Activated CD8-positive, alpha-beta memory T cell treated with anti-CD3 and anti-CD28 coated beads, Interleukin-2, amount 50 U/mL, for 24 hours (primary cell): ENCODE results near the gene KIR2DL3.
"Not testable (repeated sequence)": the region's sequence is repeated elsewhere in the genome, so short reads cannot be mapped to it uniquely, and the experiment has no call there.

Source experiments
- DNase-seq: peaks from one replicate; pipeline ENCODE4 v3.0.0-alpha.2; 2020; ENCODE audit errors: extremely low read depth

The KIR2DL3 gene

GRCh38 chr19:54741950-54742349, 3.6 kb downstream of the KIR2DL3 start:
- not testable (repeated sequence) for DNase-seq

- DNase-seq: not testable (repeated sequence)
These were observed 5.8 kb downstream of the KIR2DL3 start for GRCh38 chr19:54744080-54744479.

DNA sequence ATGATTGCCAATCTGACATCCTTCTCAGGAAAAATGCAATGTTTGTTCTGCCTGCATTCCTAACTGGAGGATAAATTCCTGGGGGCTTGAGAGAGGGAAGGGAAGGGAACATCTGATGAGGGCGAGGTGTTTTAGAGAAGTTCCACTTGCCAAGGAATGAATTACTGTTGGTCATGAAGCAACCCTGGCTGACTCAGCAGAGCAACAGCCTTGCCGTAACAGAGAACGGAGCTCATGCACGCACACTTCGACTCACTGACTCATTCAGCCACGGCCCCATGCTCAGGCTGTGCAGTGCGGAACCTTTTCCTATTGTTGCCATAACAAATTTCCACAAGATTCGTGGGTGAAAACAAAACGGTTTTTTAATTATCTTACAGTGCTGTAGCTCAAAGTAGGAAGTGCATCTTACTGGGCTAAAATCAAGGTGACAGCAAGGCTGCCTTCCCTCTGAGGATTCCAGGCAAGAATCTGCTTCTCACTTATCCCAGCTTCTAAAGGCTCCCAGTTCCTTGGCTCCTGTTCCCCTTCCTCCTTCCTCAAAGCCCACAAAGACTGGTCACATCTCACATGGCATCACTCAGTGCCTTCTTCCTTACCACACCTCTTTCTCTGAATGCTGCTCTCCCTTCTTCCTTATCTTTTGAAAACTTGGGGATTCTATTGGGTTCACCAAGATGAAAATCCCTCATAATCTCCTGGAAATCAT, 9.5 kb downstream of the KIR2DL3 start:
- DNase-seq: not testable (repeated sequence)

DNA sequence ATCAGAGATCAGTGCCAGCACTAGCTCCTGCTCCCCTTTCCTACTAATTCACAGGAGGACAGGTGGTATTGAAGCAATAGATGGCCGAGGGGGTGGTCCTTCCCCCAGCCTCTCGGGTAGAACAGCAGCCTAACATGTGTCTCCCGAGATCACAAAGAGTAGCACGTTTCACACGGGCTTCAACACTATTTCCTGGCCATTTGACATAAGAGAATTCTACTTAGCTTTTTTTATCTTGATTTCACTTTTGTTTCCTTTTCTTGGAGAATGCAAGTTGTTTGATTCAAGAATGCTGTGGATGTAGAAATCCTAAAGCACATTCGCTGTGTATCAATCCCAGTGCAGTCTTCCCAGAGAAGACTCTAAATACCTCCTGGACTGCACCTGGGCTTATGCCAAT, 12.0 kb downstream of the KIR2DL3 start:
- DNase-seq: not testable (repeated sequence)

DNA sequence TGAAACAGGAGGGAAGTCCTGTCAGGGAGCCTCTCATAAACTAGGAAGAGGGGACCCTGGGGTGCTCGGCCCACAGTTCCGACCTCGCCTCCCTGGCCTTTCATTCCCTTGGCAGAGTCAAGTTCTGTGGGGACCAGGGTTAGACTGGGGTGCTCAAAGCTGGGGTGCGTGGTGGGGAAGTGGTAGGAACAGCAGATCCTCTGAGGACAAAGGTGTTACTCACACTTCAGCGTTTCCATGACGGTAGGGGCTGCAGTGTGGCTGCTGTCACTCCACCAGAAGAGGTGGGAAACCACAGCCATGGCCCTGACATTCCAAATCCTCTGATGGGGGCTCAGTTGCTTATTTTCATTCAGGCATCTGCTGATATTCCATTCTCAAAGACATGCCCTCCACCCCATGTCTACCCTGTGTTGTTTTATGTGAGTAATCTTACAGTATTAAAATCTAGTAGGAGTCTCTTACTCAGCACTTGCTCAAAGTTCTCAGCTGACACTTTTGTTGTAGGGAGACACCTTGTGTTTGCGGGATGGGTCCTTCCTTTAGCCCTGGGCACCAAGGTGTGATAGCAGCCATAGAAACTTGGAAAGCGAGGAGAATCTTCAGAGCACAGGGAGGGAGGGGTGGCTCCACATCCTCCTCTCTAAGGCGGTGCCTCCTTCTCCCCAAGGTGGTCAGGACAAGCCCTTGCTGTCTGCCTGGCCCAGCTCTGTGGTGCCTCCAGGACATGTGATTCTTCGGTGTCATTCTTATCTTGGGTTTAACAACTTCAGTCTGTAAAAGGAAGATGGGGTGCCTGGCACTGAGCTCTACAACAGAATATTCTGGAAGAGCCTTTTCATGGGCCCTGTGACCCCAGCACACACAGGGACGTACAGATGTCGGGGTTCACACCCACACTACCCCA, 18.1 kb downstream of the KIR2DL3 start:
- not testable (repeated sequence) for DNase-seq

GRCh38 chr19:54758577-54758976, 20.3 kb downstream of the KIR2DL3 start:
- not testable (repeated sequence) for DNase-seq

DNA sequence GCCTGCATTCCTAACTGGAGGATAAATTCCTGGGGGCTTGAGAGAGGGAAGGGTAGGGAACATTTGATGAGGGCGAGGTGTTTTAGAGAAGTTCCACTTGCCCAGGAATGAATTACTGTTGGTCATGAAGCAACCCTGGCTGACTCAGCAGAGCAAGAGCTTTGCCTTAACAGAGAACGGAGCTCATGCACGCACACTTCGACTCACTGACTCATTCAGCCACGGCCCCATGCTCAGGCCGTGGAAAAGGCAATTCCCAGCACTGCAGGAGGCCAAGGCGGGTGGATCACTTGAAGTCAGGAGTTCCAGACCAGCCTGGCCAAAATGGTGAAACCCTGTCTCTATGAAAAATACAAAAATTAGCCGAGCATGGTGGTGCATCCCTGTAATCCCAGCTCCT, 25.9 kb downstream of the KIR2DL3 start:
- not testable (repeated sequence) for DNase-seq

GRCh38 chr19:54766464-54766863, 28.2 kb downstream of the KIR2DL3 start:
- DNase-seq: not testable (repeated sequence)

GRCh38 chr19:54769646-54770045, 31.3 kb downstream of the KIR2DL3 start, which contains the start of gene KIR2DL1:
Gene KIR2DL1 (plus strand): TSS chr19:54769793. CDS start chr19:54769851, 58 bp downstream.
- not testable (repeated sequence) for DNase-seq

- not testable (repeated sequence) for DNase-seq
These were observed 32.2 kb downstream of the KIR2DL3 start for GRCh38 chr19:54770511-54770910.

DNA sequence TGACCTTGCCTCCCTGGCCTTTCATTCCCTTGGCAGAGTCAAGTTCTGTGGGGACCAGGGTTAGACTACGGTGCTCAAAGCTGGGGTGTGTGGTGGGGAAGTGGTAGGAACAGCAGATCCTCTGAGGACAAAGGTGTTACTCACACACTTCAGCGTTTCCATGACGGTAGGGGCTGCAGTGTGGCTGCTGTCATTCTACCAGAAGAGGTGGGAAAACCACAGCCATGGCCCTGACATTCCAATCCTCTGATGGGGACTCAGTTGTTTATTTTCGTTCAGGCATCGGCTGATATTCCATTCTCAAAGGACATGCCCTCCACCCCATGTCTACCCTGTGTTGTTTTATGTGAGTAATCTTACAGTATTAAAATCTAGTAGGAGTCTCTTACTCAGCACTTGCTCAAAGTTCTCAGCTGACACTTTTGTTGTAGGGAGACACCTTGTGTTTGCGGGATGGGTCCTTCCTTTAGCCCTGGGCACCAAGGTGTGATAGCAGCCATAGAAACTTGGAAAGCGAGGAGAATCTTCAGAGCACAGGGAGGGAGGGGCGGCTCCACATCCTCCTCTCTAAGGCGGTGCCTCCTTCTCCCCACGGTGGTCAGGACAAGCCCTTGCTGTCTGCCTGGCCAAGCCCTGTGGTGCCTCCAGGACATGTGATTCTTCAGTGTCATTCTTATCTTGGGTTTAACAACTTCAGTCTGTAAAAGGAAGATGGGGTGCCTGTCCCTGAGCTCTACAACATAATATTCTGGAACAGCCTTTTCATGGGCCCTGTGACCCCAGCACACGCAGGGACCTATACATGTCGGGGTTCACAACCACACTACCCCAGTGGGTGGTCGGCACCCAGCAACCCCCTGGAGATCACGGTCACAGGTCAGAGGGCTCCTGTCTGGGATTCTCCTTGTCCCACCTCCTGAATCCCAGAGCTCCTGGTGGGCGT, 33.0 kb downstream of the KIR2DL3 start:
- DNase-seq: not testable (repeated sequence)

DNA sequence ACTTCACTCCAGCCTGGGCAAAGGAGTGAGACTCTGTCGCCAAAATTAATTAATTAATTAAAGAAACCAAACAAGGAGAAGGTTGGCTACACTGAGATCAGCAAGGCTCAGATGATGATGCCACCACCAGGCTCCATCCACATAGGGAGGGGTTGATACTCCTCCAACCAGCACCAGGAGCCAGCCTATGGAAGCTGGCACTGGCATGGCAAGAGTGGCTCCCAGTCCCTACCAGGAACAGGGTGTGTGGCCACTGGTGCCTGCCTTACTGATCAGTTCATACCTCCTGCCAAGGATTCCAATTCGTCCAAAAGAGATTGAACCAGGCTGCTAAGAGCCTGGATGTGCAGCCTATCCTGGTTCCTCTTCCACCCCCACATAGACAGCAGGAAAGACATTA, 34.4 kb downstream of the KIR2DL3 start:
- not testable (repeated sequence) for DNase-seq

DNA sequence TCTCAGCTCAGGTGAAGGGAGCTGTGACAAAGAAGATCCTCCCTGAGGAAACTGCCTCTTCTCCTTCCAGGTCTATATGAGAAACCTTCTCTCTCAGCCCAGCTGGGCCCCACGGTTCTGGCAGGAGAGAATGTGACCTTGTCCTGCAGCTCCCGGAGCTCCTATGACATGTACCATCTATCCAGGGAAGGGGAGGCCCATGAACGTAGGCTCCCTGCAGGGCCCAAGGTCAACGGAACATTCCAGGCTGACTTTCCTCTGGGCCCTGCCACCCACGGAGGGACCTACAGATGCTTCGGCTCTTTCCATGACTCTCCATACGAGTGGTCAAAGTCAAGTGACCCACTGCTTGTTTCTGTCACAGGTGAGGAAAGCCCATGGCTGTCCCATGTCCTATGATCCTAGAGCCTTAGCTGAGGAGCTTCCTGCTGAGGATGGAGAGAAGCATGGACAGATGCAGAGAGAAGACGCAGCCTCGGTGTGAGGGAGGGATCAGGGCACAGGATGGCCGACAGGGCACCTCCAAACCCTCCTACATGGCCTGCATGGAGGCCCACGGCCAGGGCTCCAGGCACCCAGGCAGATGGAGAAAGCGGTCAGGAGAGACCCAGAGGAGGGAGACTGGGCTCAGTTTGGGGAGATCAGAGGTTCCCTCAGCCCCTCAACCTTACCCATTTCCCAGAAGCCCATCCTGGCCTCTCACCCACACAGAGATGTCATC, 36.9 kb downstream of the KIR2DL3 start:
- DNase-seq: not testable (repeated sequence)

DNA sequence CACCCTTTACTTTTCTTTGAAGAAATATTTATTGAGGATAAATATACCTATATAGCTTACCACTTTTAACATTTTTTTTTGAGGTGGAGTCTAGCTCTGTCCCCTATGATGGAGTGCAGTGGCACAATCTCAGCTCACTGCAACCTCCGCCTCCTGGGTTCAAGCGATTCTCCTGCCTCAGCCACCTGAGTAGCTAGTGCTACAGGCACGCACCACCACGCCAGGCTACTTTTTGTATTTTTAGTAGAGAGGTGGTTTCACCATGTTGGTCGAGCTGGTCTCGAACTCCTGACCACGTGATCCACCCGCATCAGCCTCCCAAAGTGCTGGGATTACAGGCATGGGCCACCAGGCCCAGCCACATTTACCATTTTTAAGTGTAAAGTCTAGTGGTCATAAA, 37.5 kb downstream of the KIR2DL3 start:
- not testable (repeated sequence) for DNase-seq

GRCh38 chr19:54777851-54778250, 39.5 kb downstream of the KIR2DL3 start:
- not testable (repeated sequence) for DNase-seq

DNA sequence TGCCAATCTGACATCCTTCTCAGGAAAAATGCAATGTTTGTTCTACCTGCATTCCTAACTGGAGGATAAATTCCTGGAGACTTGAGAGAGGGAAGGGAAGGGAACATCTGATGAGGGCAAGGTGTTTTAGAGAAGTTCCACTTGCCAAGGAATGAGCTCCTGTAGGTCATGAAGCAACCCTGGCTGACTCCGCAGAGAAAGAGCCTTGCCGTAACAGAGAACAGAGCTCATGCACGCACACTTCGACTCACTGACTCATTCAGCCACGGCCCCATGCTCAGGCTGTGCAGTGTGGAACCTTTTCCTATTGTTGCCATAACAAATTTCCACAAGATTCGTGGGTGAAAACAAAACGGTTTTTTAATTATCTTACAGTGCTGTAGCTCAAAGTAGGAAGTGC, 40.6 kb downstream of the KIR2DL3 start:
- DNase-seq: not testable (repeated sequence)

GRCh38 chr19:54782916-54783315, 44.6 kb downstream of the KIR2DL3 start:
- not testable (repeated sequence) for DNase-seq

DNA sequence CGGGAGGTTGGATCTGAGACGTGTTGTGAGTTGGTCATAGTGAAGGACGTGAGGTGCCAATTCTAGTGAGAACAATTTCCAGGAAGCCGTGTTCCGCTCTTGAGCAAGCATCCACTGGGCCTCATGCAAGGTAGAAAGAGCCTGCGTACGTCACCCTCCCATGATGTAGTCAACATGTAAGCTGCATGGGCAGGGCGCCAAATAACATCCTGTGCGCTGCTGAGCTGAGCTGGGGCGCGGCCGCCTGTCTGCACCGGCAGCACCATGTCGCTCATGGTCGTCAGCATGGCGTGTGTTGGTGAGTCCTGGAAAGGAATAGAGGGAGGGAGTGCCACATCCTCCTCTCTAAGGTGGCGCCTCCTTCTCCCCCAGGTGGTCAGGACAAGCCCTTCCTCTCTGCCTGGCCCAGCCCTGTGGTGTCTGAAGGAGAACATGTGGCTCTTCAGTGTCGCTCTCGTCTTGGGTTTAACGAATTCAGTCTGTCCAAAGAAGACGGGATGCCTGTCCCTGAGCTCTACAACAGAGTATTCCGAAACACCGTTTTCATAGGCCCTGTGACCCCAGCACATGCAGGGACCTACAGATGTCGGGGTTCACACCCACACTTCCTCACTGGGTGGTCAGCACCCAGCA, 47.9 kb downstream of the KIR2DL3 start:
- DNase-seq: not testable (repeated sequence)

DNA sequence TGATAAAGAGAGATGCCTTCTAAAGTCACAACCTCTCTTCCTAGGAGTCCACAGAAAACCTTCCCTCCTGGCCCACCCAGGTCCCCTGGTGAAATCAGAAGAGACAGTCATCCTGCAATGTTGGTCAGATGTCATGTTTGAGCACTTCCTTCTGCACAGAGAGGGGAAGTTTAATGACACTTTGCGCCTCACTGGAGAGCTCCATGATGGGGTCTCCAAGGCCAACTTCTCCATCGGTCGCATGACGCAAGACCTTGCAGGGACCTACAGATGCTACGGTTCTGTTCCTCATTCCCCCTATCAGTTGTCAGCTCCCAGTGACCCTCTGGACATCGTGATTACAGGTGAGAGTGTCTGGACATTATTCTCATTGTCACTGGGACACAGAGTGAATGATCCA, 49.8 kb downstream of the KIR2DL3 start:
- DNase-seq: not testable (repeated sequence)

GRCh38 chr19:54790711-54791110, 52.4 kb downstream of the KIR2DL3 start:
- no peak for DNase-seq
